A673 (cell line): ENCODE measurements around the gene NCBP2L. TPM values are rescaled to one million over a fixed set of nuclear protein-coding genes. Genes with fewer than 3 reads are reported as not detected.

Experiments
- BruUV-seq: library from RNA; stranded (reverse); fragments of 400-500 nt; replicated peaks from 2 replicates; lab custom pipeline; 2021; lab: Mats Ljungman, UMichigan
- CTCF ChIA-PET: fragments of 300-600 bp; sonication (Branson Sonifier 250); formaldehyde crosslinking; loops from one replicate; lab custom pipeline; 2022; ENCODE audit warnings: antibody characterized with exemption; lab: Charles Lee
- POLR2A ChIA-PET: fragments of 300-600 bp; sonication (Branson Sonifier 250); formaldehyde crosslinking; loops from one replicate; lab custom pipeline; 2022; ENCODE audit warnings: antibody characterized with exemption; ENCODE audit not compliant: low non-redundant PET; lab: Charles Lee
- DNase-seq: peaks from one replicate; pipeline ENCODE4 v3.0.0-alpha.2; 2015; ENCODE audit warnings: low spot score
- H3K27ac ChIP-seq: fragments of 200-600 bp; sonication (generic); 2 replicates; pipeline ENCODE4 v1.5.1; 2016; ENCODE audit warnings: mixed run types, low read depth, mild to moderate bottlenecking, mixed read lengths, antibody characterized with exemption, low read length; ENCODE audit not compliant: poor library complexity, severe bottlenecking
- H3K27me3 ChIP-seq: fragments of 200-600 bp; sonication (generic); replicated peaks from 2 replicates; pipeline ENCODE4 v1.6.1; 2017; ENCODE audit warnings: mixed run types, low read depth, mild to moderate bottlenecking, mixed read lengths, antibody characterized with exemption, low read length; ENCODE audit not compliant: insufficient read depth, poor library complexity
- H3K36me3 ChIP-seq: fragments of 200-600 bp; sonication (generic); 2 replicates; pipeline ENCODE4 v1.6.1; 2016; ENCODE audit warnings: mixed run types, mild to moderate bottlenecking, mixed read lengths, antibody characterized with exemption, low read length; ENCODE audit not compliant: insufficient read depth, poor library complexity, severe bottlenecking
- H3K4me1 ChIP-seq: fragments of 200-600 bp; sonication (generic); 2 replicates; pipeline ENCODE4 v1.6.1; 2017; ENCODE audit warnings: mixed run types, mild to moderate bottlenecking, mixed read lengths, antibody characterized with exemption, low read length; ENCODE audit not compliant: insufficient read depth, poor library complexity, severe bottlenecking
- H3K4me3 ChIP-seq: fragments of 200-600 bp; sonication (generic); 2 replicates; pipeline ENCODE4 v1.5.1; 2016; ENCODE audit warnings: low read depth, mixed run types, mild to moderate bottlenecking, mixed read lengths, low read length; ENCODE audit not compliant: poor library complexity, severe bottlenecking
- H3K9me3 ChIP-seq: fragments of 200-600 bp; sonication (generic); 2 replicates; pipeline ENCODE4 v1.6.1; 2016; ENCODE audit warnings: mixed run types, low read depth, mild to moderate bottlenecking, mixed read lengths, antibody characterized with exemption, low read length; ENCODE audit not compliant: poor library complexity, severe bottlenecking
- EZH2 ChIP-seq: fragments of 200-600 bp; sonication (generic); IDR thresholded peaks from 2 replicates; pipeline ENCODE4 v1.6.1; 2017; ENCODE audit warnings: borderline replicate concordance, low read depth, mild to moderate bottlenecking, mixed read lengths, antibody characterized with exemption, low read length; ENCODE audit not compliant: poor library complexity, severe bottlenecking
- intact Hi-C: fragments of 100-400 bp; cut with micrococcal nuclease; formaldehyde crosslinking; loops from one replicate; pipeline ENCODE4 v1.10.0; 2022; ENCODE audit not compliant: unreplicated experiment
- total RNA-seq: library from RNA; stranded (reverse); gene quantifications from 2 replicates; pipeline ENCODE4 v1.2.3, GENCODE V29; 2021
- TF ChIP-seq, protein P1 (sequence below): fragments of 300-800, 200-600 bp; sonication (generic); conservative IDR thresholded peaks from 2 replicates; pipeline ENCODE4 v1.5.1; 2017; ENCODE audit warnings: low read depth, mild to moderate bottlenecking, antibody characterized with exemption, low read length, moderate library complexity, mixed read lengths

The NCBP2L gene
- total RNA-seq, 1 experiment from 2014 or later = not detected

DNA sequence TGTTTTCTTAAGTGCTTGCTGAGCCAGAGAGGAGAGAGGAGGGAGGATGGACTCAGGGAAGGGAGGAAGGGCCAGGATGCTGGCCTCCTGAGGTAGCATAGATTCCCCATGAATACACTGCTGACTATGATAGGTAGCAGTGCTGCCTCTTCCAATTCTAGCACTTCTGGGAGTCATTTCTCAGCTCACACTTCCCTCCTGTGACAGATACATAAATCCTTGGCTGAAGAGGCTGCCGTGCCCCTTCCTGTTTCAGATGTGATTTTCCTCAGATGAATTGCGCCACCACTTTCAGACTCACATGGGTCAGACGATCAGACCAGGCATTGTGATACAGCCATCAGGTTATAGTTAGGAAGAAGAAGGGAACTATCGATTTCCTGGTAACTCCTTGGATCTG is 24.3 kb upstream of the NCBP2L start:
- POLR2A ChIA-PET = no interaction called here
- DNase-seq = no peak
- H3K36me3 ChIP-seq = no peaks in the 10 kb centered on the region
- H3K9me3 ChIP-seq = no peaks in the 10 kb centered on the region
- CTCF ChIA-PET = no interaction called here
- no peak overlapping the region for H3K27ac ChIP-seq
- H3K27me3 ChIP-seq = no peaks in the 10 kb centered on the region
- intact Hi-C loops = no loop called here
- BruUV-seq = no TSS peak
- no peak overlapping the region for H3K4me3 ChIP-seq
- peaks cover 5% of the 10 kb centered on the region for H3K4me1 ChIP-seq
- TF ChIP-seq, protein P1, sequence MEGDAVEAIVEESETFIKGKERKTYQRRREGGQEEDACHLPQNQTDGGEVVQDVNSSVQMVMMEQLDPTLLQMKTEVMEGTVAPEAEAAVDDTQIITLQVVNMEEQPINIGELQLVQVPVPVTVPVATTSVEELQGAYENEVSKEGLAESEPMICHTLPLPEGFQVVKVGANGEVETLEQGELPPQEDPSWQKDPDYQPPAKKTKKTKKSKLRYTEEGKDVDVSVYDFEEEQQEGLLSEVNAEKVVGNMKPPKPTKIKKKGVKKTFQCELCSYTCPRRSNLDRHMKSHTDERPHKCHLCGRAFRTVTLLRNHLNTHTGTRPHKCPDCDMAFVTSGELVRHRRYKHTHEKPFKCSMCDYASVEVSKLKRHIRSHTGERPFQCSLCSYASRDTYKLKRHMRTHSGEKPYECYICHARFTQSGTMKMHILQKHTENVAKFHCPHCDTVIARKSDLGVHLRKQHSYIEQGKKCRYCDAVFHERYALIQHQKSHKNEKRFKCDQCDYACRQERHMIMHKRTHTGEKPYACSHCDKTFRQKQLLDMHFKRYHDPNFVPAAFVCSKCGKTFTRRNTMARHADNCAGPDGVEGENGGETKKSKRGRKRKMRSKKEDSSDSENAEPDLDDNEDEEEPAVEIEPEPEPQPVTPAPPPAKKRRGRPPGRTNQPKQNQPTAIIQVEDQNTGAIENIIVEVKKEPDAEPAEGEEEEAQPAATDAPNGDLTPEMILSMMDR = no peak
- TF ChIP-seq EZH2 = no peak

DNA sequence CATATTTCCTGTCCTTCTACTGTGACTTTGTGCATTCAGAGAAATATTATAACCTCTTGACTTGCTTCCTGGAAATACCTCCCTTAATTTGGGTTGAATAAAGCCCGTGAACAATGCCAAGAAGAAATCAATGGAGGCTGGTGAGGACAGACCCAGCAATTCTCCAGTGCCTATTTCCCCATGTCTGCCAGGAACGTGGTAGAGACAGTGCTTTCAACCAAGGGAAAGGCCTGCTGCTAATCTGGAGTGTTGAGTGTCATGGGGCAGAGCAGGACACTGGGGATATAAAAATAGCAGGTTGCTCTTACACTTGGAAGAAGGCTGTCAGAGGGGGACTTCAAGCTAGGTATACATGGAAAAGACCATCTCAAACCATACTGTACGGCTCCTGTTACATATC is 21.8 kb upstream of the NCBP2L start:
- Histone ChIP-seq H3K4me1 (peaks cover 5% of the 10 kb centered on the region), H3K27ac (no peak overlapping the region), H3K27me3 (no peaks in the 10 kb centered on the region), H3K9me3 (no peaks in the 10 kb centered on the region), H3K36me3 (no peaks in the 10 kb centered on the region), H3K4me3 (no peak overlapping the region)
- no peak for DNase-seq
- POLR2A ChIA-PET = no interaction called here
- BruUV-seq = no TSS peak
- CTCF ChIA-PET = no interaction called here
- intact Hi-C loops = no loop called here
- no peak for TF ChIP-seq EZH2
- TF ChIP-seq, protein P1 = no peak

DNA sequence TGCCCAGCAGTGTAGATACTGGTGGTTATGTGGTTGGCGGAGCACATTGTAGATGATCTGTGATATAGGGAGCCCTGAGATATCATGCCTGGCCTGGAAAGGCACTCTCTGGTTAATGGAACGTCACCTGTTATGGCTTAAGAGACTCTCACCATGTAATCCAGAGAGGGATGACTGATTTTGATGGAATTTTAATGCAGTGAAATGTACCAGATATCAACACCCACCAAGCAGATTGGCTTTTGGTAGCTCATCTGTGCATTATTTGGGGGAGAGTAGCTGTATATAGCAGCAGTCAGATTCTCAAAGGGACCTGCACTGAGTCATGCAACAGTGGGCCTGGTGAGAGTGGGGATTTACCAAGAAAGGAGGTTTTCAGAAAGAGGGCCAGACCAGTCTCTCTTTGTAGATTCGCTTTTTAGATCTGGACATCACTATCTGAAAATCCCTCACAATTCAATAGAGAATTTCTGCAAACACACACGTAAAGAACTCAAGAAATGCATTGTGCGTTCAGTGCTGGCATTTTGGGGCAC is 19.2 kb upstream of the NCBP2L start:
- TF ChIP-seq EZH2 = no peak
- TF ChIP-seq, protein P1 = no peak
- DNase-seq = no peak
- H3K27me3 ChIP-seq = no peaks in the 10 kb centered on the region
- BruUV-seq = no TSS peak
- H3K4me3 ChIP-seq = no peak overlapping the region
- intact Hi-C loops = no loop called here
- CTCF ChIA-PET = interaction anchor here (0.6 kb wide), 1 partner anchor 109 kb away, joined by 3 read pairs; no protein-coding TSS in a partner anchor
- H3K4me1 ChIP-seq = no peaks in the 10 kb centered on the region
- no peaks in the 10 kb centered on the region for H3K9me3 ChIP-seq
- no peaks in the 10 kb centered on the region for H3K36me3 ChIP-seq
- no peak overlapping the region for H3K27ac ChIP-seq
- POLR2A ChIA-PET = no interaction called here
